GM18867 (cell line): Measurements from ENCODE around the gene PLK3.
"Not testable (repeated sequence)": the region's sequence is repeated elsewhere in the genome, so short reads cannot be mapped to it uniquely, and the experiment has no call there.

Experiments used
- ATAC-seq: cut with Tn5 transposase; IDR thresholded peaks from one replicate; pipeline ENCODE4 v1.9.1; 2021; ENCODE audit warnings: mild to moderate bottlenecking, moderate library complexity; ENCODE audit not compliant: unreplicated experiment

PLK3 gene

GRCh38 chr1:44808063-44808937 is 8.1 kb downstream of the PLK3 start, which contains the start of gene BTBD19:
BTBD19 (plus strand) TSS chr1:44808523; CDS start chr1:44808821, 298 bp downstream.
- no peak for ATAC-seq

- ATAC-seq: no peak
Measured at GRCh38 chr1:44808938-44809917, 9.1 kb downstream of the PLK3 start.

GRCh38 chr1:44810101-44810761 is 10.1 kb downstream of the PLK3 start:
- ATAC-seq: no peak

- not testable (repeated sequence) for ATAC-seq
Measured at GRCh38 chr1:44810762-44811105, 10.6 kb downstream of the PLK3 start.

GRCh38 chr1:44811234-44811633 is 11.1 kb downstream of the PLK3 start:
- no peak for ATAC-seq

- no peak for ATAC-seq
Measured at GRCh38 chr1:44812822-44813543, 12.8 kb downstream of the PLK3 start.

- ATAC-seq: not testable (repeated sequence)
Measured at GRCh38 chr1:44815926-44816325, 15.7 kb downstream of the PLK3 start.

- no peak for ATAC-seq
Measured at GRCh38 chr1:44817307-44817706, 17.1 kb downstream of the PLK3 start.

- no peak for ATAC-seq
Measured at GRCh38 chr1:44817771-44818495, 17.8 kb downstream of the PLK3 start.

GRCh38 chr1:44819196-44819607 is 19.0 kb downstream of the PLK3 start:
- ATAC-seq: no peak

GRCh38 chr1:44819608-44820327 is 19.6 kb downstream of the PLK3 start:
- peak; percentile 82 for ATAC-seq

GRCh38 chr1:44820328-44821239 is 20.4 kb downstream of the PLK3 start:
- no peak for ATAC-seq

GRCh38 chr1:44821240-44821715 is 21.1 kb downstream of the PLK3 start:
- ATAC-seq: no peak

GRCh38 chr1:44822131-44822701 is 22.0 kb downstream of the PLK3 start:
- ATAC-seq: no peak

- ATAC-seq: no peak
Measured at GRCh38 chr1:44822981-44823451, 22.8 kb downstream of the PLK3 start.

- not testable (repeated sequence) for ATAC-seq
Measured at GRCh38 chr1:44824392-44824791, 24.2 kb downstream of the PLK3 start.
